Stimulated activated CD8-positive, alpha-beta memory T cell treated with anti-CD3 and anti-CD28 coated beads, Interleukin-15, amount 100 ng/mL, for 1 hour (primary cell): ENCODE results near the gene PDE8A.
"Not testable (repeated sequence)": the region's sequence is repeated elsewhere in the genome, so short reads cannot be mapped to it uniquely, and the experiment has no call there.

Experiments
- DNase-seq: peaks from one replicate; pipeline ENCODE4 v3.0.0-alpha.2; 2020; ENCODE audit warnings: low read depth

The PDE8A gene

GRCh38 chr15:85011724-85012123, 30.1 kb downstream of the PDE8A start:
- DNase-seq, result not testable (repeated sequence)

GRCh38 chr15:85013785-85014184, 32.1 kb downstream of the PDE8A start:
- DNase-seq, result no peak

- no peak for DNase-seq
These were observed 33.3 kb downstream of the PDE8A start for GRCh38 chr15:85014932-85015331.

- DNase-seq, result no peak
These were observed 34.6 kb downstream of the PDE8A start for GRCh38 chr15:85016275-85016674.

- no peak for DNase-seq
These were observed 38.3 kb downstream of the PDE8A start for GRCh38 chr15:85019815-85020590.

GRCh38 chr15:85021409-85021808, 39.8 kb downstream of the PDE8A start:
- no peak for DNase-seq

- no peak for DNase-seq
These were observed 41.3 kb downstream of the PDE8A start for GRCh38 chr15:85022860-85023403.

- no peak for DNase-seq
These were observed 42.3 kb downstream of the PDE8A start for GRCh38 chr15:85024003-85024402.

GRCh38 chr15:85024509-85025336, 43.1 kb downstream of the PDE8A start:
- no peak for DNase-seq

GRCh38 chr15:85025516-85026251, 44.0 kb downstream of the PDE8A start:
- DNase-seq, result no peak

- DNase-seq, result no peak
These were observed 44.8 kb downstream of the PDE8A start for GRCh38 chr15:85026304-85027032.

GRCh38 chr15:85027033-85027380, 45.4 kb downstream of the PDE8A start:
- no peak for DNase-seq

- DNase-seq, result no peak
These were observed 45.8 kb downstream of the PDE8A start for GRCh38 chr15:85027421-85027820.

- DNase-seq, result no peak
These were observed 46.8 kb downstream of the PDE8A start for GRCh38 chr15:85028416-85028815.

- no peak for DNase-seq
These were observed 47.6 kb downstream of the PDE8A start for GRCh38 chr15:85029221-85029620.

- DNase-seq, result no peak
These were observed 48.8 kb downstream of the PDE8A start for GRCh38 chr15:85030301-85030929.

GRCh38 chr15:85031086-85031943, 49.7 kb downstream of the PDE8A start:
- DNase-seq, result no peak

GRCh38 chr15:85031944-85032558, 50.4 kb downstream of the PDE8A start:
- no peak for DNase-seq

- DNase-seq, result no peak
These were observed 51.5 kb downstream of the PDE8A start for GRCh38 chr15:85033148-85033547.

GRCh38 chr15:85034276-85034675, 52.6 kb downstream of the PDE8A start:
- no peak for DNase-seq
